ENCODE results near the gene FAM151B. TPM values are rescaled to one million over a fixed set of nuclear protein-coding genes. Genes with fewer than 3 reads are reported as not detected.

Gene FAM151B
- total RNA-seq, 1 experiment from 2014 or later, result 0.72 TPM

DNA sequence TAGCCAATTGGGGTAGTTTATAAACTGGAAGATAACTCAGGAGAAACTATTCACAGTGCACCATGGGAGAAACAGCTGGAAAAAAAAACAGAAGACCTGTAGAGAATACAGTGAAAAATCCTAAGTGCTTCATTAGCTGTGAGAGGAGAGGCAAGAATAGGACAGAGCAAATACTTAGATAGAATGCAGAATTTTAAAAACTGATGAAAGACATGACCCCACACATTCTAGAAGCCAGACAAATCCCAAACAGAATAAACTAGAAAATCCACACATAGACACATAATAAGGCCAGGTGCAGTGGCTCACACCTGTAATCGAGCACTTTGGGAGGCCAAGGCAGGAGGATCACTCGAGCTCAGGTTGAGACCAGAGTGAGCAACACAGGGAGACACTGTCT lies 7.5 kb upstream of the FAM151B start:
- Histone ChIP-seq H3K4me1 (ENCODE audit: insufficient read depth, low read length) (no peaks in the 10 kb centered on the region), H3K4me2 (ENCODE audit: insufficient read depth, insufficient read length, low read length) (no peak overlapping the region), H3K4ac (ENCODE audit: low read depth, low read length) (no peak overlapping the region), H3K18ac (ENCODE audit: insufficient read length, low read depth, low read length) (no peak overlapping the region), H2AK5ac (ENCODE audit: insufficient read length, low read length) (no peak overlapping the region), H3K79me2 (ENCODE audit: insufficient read depth, low read length) (no peaks in the 10 kb centered on the region), H3K56ac (ENCODE audit: insufficient read length, low read depth, low read length) (no peak overlapping the region), H2BK20ac (ENCODE audit: low read depth, low read length, poor library complexity, severe bottlenecking) (no peak overlapping the region), H3K14ac (ENCODE audit: insufficient read depth, low read length) (no peak overlapping the region), H2BK12ac (ENCODE audit: insufficient read length, low read depth, low read length) (no peak overlapping the region), H3K79me1 (ENCODE audit: insufficient read depth, low read depth, low read length, poor library complexity, severe bottlenecking) (no peaks in the 10 kb centered on the region), H3K23ac (ENCODE audit: insufficient read length, low read depth, low read length) (no peak overlapping the region), H4K8ac (replicated peaks; ENCODE audit: insufficient read length, low read depth, low read length) (no peak overlapping the region), H4K5ac (ENCODE audit: insufficient read length, low read depth, low read length) (no peak overlapping the region), H4K91ac (ENCODE audit: insufficient read length, low read depth, low read length) (no peak overlapping the region), H2BK15ac (ENCODE audit: low read depth, low read length) (no peak overlapping the region), H3K27ac (ENCODE audit: insufficient read length, low read depth, low read length) (no peak overlapping the region), H2BK120ac (ENCODE audit: low read depth, low read length, poor library complexity, severe bottlenecking) (no peak overlapping the region), H4K20me1 (ENCODE audit: control insufficient read depth, insufficient read depth, insufficient read length) (no peaks in the 10 kb centered on the region), H3T11ph (ENCODE audit: low read length) (no peak overlapping the region), H2AFZ (ENCODE audit: low read length) (no peak overlapping the region), H2BK5ac (ENCODE audit: insufficient read length, low read length) (no peak overlapping the region), H3K9me3 (ENCODE audit: control insufficient read depth, low read depth, low read length) (no peaks in the 10 kb centered on the region), H3K23me2 (ENCODE audit: insufficient read length, low read depth, low read length, poor library complexity, severe bottlenecking) (no peaks in the 10 kb centered on the region), H3K9ac (ENCODE audit: extremely low read depth, insufficient read length, low read length) (no peak overlapping the region), H3K27me3 (ENCODE audit: insufficient read depth, low read length) (no peaks in the 10 kb centered on the region)
- TF ChIP-seq, protein P1, sequence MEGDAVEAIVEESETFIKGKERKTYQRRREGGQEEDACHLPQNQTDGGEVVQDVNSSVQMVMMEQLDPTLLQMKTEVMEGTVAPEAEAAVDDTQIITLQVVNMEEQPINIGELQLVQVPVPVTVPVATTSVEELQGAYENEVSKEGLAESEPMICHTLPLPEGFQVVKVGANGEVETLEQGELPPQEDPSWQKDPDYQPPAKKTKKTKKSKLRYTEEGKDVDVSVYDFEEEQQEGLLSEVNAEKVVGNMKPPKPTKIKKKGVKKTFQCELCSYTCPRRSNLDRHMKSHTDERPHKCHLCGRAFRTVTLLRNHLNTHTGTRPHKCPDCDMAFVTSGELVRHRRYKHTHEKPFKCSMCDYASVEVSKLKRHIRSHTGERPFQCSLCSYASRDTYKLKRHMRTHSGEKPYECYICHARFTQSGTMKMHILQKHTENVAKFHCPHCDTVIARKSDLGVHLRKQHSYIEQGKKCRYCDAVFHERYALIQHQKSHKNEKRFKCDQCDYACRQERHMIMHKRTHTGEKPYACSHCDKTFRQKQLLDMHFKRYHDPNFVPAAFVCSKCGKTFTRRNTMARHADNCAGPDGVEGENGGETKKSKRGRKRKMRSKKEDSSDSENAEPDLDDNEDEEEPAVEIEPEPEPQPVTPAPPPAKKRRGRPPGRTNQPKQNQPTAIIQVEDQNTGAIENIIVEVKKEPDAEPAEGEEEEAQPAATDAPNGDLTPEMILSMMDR (conservative IDR thresholded peaks at IDR 0.05), result no peak
- no peak for DNase-seq
- no CpG with 5 or more reads among the region's 2 CpGs for WGBS (ENCODE audit: extremely low coverage, insufficient read length, low lambda C conversion rate)
- H3K27ac Mint-ChIP-seq, result no peak overlapping the region
- H3K4me3 Mint-ChIP-seq, result no peak overlapping the region
- peaks cover 25 to 63% (median 55%) of the 10 kb centered on the region in 3 experiments for H3K36me3 Mint-ChIP-seq (ENCODE audit: insufficient read depth in 1 of 3, low read depth in 3 of 3)
- H3K27me3 Mint-ChIP-seq (ENCODE audit: low read depth), result no peaks in the 10 kb centered on the region
- peaks cover 8 to 11% of the 10 kb centered on the region in 2 experiments; a peak in 2 of 4 replicates for H3K4me1 Mint-ChIP-seq
- peaks cover 22 to 30% of the 10 kb centered on the region in 2 experiments for H3K9me3 Mint-ChIP-seq
